ENCODE measurements around the gene ARHGEF1. TPM values are rescaled to one million over a fixed set of nuclear protein-coding genes. Genes with fewer than 3 reads are reported as not detected.

ARHGEF1 gene
- total RNA-seq, 1 donor from 2014 or later = 73.1 TPM

DNA sequence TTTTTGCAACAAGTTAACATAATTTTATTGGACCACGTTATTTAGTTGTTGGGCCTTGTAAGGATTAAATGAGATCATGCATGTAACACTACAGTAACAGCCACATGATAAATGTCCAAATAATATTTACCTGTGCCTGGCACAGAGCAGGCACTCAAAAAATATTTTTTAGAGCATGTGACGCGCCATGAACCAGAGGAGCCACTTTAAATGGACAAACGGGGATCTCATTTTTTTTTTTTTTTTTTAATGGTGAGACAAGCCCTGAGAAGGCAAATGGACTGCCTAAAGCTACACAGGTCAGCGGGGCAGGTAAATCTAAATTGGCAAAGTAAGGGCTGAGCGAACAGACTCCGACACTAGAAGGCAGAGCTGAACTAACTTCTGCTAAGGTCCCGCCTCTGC, 23.8 kb upstream of the ARHGEF1 start:
- peak overlapping the region; percentile 30 for H3K4me3 ChIP-seq (ENCODE audit: insufficient read depth, low read depth, low read length)
- H3K79me2 ChIP-seq (ENCODE audit: insufficient read depth, low read length) = peaks cover 44% of the 10 kb centered on the region
- H3K27ac Mint-ChIP-seq (ENCODE audit: unreplicated experiment) = peak overlapping the region; percentile 98
- peaks cover 9% of the 10 kb centered on the region for H3K27me3 Mint-ChIP-seq (ENCODE audit: low read depth, unreplicated experiment)
- no peak overlapping the region for H3K27ac ChIP-seq (ENCODE audit: low read depth, low read length)
- DNase-seq (ENCODE audit: low read depth) (no peak), FAIRE-seq (no peak)
- peaks cover 8% of the 10 kb centered on the region for H3K27me3 ChIP-seq (ENCODE audit: insufficient read depth, low read length)
- TF ChIP-seq EZH2 (IDR thresholded peaks at IDR 0.05; ENCODE audit: insufficient read depth, low read length) = no peak
- TF ChIP-seq, protein P1, sequence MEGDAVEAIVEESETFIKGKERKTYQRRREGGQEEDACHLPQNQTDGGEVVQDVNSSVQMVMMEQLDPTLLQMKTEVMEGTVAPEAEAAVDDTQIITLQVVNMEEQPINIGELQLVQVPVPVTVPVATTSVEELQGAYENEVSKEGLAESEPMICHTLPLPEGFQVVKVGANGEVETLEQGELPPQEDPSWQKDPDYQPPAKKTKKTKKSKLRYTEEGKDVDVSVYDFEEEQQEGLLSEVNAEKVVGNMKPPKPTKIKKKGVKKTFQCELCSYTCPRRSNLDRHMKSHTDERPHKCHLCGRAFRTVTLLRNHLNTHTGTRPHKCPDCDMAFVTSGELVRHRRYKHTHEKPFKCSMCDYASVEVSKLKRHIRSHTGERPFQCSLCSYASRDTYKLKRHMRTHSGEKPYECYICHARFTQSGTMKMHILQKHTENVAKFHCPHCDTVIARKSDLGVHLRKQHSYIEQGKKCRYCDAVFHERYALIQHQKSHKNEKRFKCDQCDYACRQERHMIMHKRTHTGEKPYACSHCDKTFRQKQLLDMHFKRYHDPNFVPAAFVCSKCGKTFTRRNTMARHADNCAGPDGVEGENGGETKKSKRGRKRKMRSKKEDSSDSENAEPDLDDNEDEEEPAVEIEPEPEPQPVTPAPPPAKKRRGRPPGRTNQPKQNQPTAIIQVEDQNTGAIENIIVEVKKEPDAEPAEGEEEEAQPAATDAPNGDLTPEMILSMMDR (IDR thresholded peaks at IDR 0.05; ENCODE audit: insufficient read depth, low read depth, low read length) = no peak
- H3K4me3 Mint-ChIP-seq (ENCODE audit: unreplicated experiment) = peak overlapping the region; percentile 98
- no peaks in the 10 kb centered on the region for H3K9me3 ChIP-seq (ENCODE audit: insufficient read depth, low read depth, low read length)
- H4K20me1 ChIP-seq (ENCODE audit: insufficient read depth, low read length) = peaks cover 38% of the 10 kb centered on the region
- peaks cover 29% of the 10 kb centered on the region for H3K4me1 ChIP-seq (ENCODE audit: insufficient read depth, low read length)
- peak overlapping the region; percentile 21 for H2AFZ ChIP-seq (ENCODE audit: low read depth, low read length)
- peak overlapping the region; percentile 67 for H3K9ac ChIP-seq (ENCODE audit: low read length)
- peak overlapping the region; percentile 97 for H3K4me2 ChIP-seq (ENCODE audit: low read length)
- peaks cover 19% of the 10 kb centered on the region for H3K4me1 Mint-ChIP-seq (ENCODE audit: low read depth, unreplicated experiment)
- no peaks in the 10 kb centered on the region for H3K9me3 Mint-ChIP-seq (ENCODE audit: unreplicated experiment)
- peaks cover 30% of the 10 kb centered on the region for H3K36me3 Mint-ChIP-seq (ENCODE audit: low read depth, unreplicated experiment)
- peaks cover 31% of the 10 kb centered on the region for H3K36me3 ChIP-seq (ENCODE audit: insufficient read depth, low read length)

DNA sequence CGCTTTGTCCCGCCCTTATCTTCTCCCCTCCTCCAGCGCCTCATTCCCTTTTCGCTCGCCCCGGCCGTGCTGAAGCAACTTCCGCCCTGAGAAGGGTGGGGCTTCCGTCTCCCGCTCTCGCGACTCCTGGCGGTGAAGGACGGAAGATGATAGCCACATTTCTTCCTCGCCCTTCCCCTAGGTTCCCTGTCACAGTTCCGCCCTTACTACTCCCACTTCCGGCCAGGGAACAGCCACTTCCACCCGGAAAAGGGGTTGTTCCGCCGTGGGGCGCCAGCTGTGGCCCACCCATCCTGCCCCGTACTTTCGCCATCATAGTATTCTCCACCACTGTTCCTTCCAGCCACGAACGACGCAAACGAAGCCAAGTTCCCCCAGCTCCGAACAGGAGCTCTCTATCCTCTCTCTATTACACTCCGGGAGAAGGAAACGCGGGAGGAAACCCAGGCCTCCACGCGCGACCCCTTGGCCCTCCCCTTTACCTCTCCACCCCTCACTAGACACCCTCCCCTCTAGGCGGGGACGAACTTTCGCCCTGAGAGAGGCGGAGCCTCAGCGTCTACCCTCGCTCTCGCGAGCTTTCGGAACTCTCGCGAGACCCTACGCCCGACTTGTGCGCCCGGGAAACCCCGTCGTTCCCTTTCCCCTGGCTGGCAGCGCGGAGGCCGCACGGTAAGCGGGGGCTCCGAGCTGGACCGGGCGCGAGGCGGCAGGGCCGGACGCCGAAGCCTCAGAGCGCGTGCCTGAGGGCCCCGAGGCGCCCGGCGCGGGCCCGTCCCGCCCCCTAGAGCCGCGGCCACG, 23.2 kb upstream of the ARHGEF1 start, which contains the start of gene RPS19:
RPS19 (plus strand) TSS at position 638 of the 801 bp plus-strand sequence. CDS start 520 bp downstream, outside the sequence.
- peaks cover 37% of the 10 kb centered on the region for H3K36me3 ChIP-seq (ENCODE audit: insufficient read depth, low read length)
- peak within 1 kb of the TSS; percentile 99 for H3K4me3 Mint-ChIP-seq (ENCODE audit: unreplicated experiment)
- H3K9me3 Mint-ChIP-seq (ENCODE audit: unreplicated experiment) = no peaks in the 10 kb centered on the region
- TF ChIP-seq, protein P1 (IDR thresholded peaks at IDR 0.05; ENCODE audit: insufficient read depth, low read depth, low read length) = peak; percentile 35
- no peak for TF ChIP-seq EZH2 (IDR thresholded peaks at IDR 0.05; ENCODE audit: insufficient read depth, low read length)
- FAIRE-seq = peak; percentile 90
- peaks cover 32% of the 10 kb centered on the region for H3K4me1 ChIP-seq (ENCODE audit: insufficient read depth, low read length)
- peaks cover 50% of the 10 kb centered on the region for H3K79me2 ChIP-seq (ENCODE audit: insufficient read depth, low read length)
- peak within 1 kb of the TSS; percentile 94 for H3K27ac ChIP-seq (ENCODE audit: low read depth, low read length)
- H3K4me1 Mint-ChIP-seq (ENCODE audit: low read depth, unreplicated experiment) = peaks cover 25% of the 10 kb centered on the region
- peak within 1 kb of the TSS; percentile 97 for H3K4me2 ChIP-seq (ENCODE audit: low read length)
- peak within 1 kb of the TSS; percentile 96 for H3K4me3 ChIP-seq (ENCODE audit: insufficient read depth, low read depth, low read length)
- H3K9me3 ChIP-seq (ENCODE audit: insufficient read depth, low read depth, low read length) = no peaks in the 10 kb centered on the region
- H4K20me1 ChIP-seq (ENCODE audit: insufficient read depth, low read length) = peaks cover 44% of the 10 kb centered on the region
- H3K27me3 Mint-ChIP-seq (ENCODE audit: low read depth, unreplicated experiment) = peaks cover 3% of the 10 kb centered on the region
- peak; percentile 95 for DNase-seq (ENCODE audit: low read depth)
- peak within 1 kb of the TSS; percentile 100 for H3K9ac ChIP-seq (ENCODE audit: low read length)
- H3K36me3 Mint-ChIP-seq (ENCODE audit: low read depth, unreplicated experiment) = peaks cover 35% of the 10 kb centered on the region
- peak within 1 kb of the TSS; percentile 78 for H2AFZ ChIP-seq (ENCODE audit: low read depth, low read length)
- H3K27ac Mint-ChIP-seq (ENCODE audit: unreplicated experiment) = peak within 1 kb of the TSS; percentile 99
- H3K27me3 ChIP-seq (ENCODE audit: insufficient read depth, low read length) = peaks cover 5% of the 10 kb centered on the region

Measured in astrocyte (in vitro differentiated cells and primary cell).